Thyroid gland (tissue), 4 donors: ENCODE results near the gene TLE6. TPM values are rescaled to one million over a fixed set of nuclear protein-coding genes. Genes with fewer than 3 reads are reported as not detected.
"Not testable (repeated sequence)": the region's sequence is repeated elsewhere in the genome, so short reads cannot be mapped to it uniquely, and the experiment has no call there.

Experiments used
- DNase-seq, 2 donors: peaks; one replicate each; pipeline ENCODE4 v3.0.0-alpha.2; 2019
- H3K27ac ChIP-seq, 3 donors: fragments of 200-600 bp; sonication (generic); 1 replicate in 2 of 3; 2 replicates in 1 of 3; pipeline ENCODE4 v1.5.1; 2016 to 2019; ENCODE audit warnings: mild to moderate bottlenecking in 1 of 3, moderate library complexity in 1 of 3
- H3K27me3 ChIP-seq: fragments of 200-600 bp; sonication (generic); one replicate; pipeline ENCODE4 v1.5.1; 2019
- H3K36me3 ChIP-seq, 2 donors: fragments of 200-600 bp; sonication (generic); one replicate each; pipeline ENCODE4 v1.5.1; 2016 to 2019
- H3K4me1 ChIP-seq, 2 donors: fragments of 200-600 bp; sonication (generic); one replicate each; pipeline ENCODE4 v1.5.1; 2017 to 2019
- H3K4me3 ChIP-seq, 3 donors: fragments of 200-600 bp; sonication (generic); replicated peaks in 1 of 3; 1 replicate in 2 of 3; 2 replicates in 1 of 3; pipeline ENCODE4 v1.5.1; 2016; ENCODE audit warnings: mild to moderate bottlenecking in 1 of 3
- H3K9me3 ChIP-seq: fragments of 200-600 bp; sonication (generic); one replicate; pipeline ENCODE4 v1.5.1; 2017
- POLR2A ChIP-seq, 2 donors: fragments of 450-650 bp; IDR thresholded peaks; one replicate each; pipeline ENCODE4 v1.6.1; 2017; ENCODE audit warnings: antibody characterized with exemption in 2 of 2, mild to moderate bottlenecking in 2 of 2, moderate library complexity in 1 of 2
- WGBS, 2 donors: methylation state at CpG; one replicate each; pipeline ENCODE4 v1.1.5; 2017; 5-methylcytosine and 5-hydroxymethylcytosine counted together
- intact Hi-C: fragments of 100-400 bp; cut with DNase I; formaldehyde crosslinking; loops from one replicate; pipeline ENCODE4 v1.15.1; 2023
- total RNA-seq, 4 donors: library from RNA; depleted of rRNA; stranded (reverse); fragments of >200 nt; gene quantifications; one replicate each; pipeline ENCODE4 v1.2.3, GENCODE V29; 2016
- TF ChIP-seq, protein P1 (sequence below), 6 experiments: fragments of 200-600 bp in 3 of 6; fragments of 450-650 bp in 3 of 6; sonication (generic) in 3 of 6; IDR thresholded peaks; one replicate each; pipeline ENCODE4 v1.5.1; 2016 to 2019; ENCODE audit warnings: antibody characterized with exemption in 6 of 6, mild to moderate bottlenecking in 2 of 6, inconsistent platforms in 1 of 6, moderate library complexity in 1 of 6

TLE6 gene
- total RNA-seq, 4 donors from 2014 or later, result 2.4 to 20.7 (median 11.6) TPM

DNA sequence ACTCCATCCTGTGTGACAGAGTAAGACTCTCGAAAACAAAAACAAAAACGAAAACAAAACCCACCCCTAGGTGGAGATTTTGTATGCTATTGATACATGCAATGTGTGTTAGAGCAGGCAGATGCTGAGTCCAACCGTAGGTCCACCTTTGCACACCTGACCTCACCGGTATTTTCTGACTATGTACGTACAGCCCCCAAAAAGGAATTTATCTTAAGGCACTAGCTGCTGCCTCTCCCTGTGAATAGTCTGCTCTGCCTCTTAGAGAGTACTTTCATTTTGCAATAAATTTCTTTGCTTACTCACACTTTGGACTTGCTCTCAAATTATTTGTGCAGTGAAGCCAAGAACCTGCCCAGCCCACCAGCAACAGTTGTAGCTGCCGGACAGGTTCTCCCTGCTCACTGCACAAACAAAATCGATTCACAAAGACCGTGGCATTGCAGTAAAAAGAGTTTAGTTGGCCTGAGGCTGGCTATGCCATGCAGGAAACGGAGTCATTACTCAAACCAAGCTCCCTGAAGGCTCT lies 24.3 kb upstream of the TLE6 start:
- Histone ChIP-seq H3K4me1 (peaks cover 20 to 35% of the 10 kb centered on the region in 2 donors), H3K36me3 (no peaks in the 10 kb centered on the region), H3K27me3 (no peaks in the 10 kb centered on the region), H3K27ac (peak overlapping the region; percentile 91 to 98 (median 96)), H3K4me3 (peak overlapping the region in 1 of 3 donors; percentile 5), H3K9me3 (no peaks in the 10 kb centered on the region)
- TF ChIP-seq, protein P1, sequence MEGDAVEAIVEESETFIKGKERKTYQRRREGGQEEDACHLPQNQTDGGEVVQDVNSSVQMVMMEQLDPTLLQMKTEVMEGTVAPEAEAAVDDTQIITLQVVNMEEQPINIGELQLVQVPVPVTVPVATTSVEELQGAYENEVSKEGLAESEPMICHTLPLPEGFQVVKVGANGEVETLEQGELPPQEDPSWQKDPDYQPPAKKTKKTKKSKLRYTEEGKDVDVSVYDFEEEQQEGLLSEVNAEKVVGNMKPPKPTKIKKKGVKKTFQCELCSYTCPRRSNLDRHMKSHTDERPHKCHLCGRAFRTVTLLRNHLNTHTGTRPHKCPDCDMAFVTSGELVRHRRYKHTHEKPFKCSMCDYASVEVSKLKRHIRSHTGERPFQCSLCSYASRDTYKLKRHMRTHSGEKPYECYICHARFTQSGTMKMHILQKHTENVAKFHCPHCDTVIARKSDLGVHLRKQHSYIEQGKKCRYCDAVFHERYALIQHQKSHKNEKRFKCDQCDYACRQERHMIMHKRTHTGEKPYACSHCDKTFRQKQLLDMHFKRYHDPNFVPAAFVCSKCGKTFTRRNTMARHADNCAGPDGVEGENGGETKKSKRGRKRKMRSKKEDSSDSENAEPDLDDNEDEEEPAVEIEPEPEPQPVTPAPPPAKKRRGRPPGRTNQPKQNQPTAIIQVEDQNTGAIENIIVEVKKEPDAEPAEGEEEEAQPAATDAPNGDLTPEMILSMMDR (IDR thresholded peaks at IDR 0.05), result peak in 3 of 6 experiments; percentile 16 to 34 (median 31)
- peak in 1 of 2 donors; percentile 65 for TF ChIP-seq POLR2A (IDR thresholded peaks at IDR 0.05)
- peak; percentile 91 for DNase-seq
- intact Hi-C loops, result loop anchor here (5.0 to 10.0 kb wide), 2 partner anchors 154 to 212 kb away; no protein-coding TSS in a partner anchor
- 22 to 26% methylated on average over 9 of the region's 9 CpGs for WGBS, 2 donors

DNA sequence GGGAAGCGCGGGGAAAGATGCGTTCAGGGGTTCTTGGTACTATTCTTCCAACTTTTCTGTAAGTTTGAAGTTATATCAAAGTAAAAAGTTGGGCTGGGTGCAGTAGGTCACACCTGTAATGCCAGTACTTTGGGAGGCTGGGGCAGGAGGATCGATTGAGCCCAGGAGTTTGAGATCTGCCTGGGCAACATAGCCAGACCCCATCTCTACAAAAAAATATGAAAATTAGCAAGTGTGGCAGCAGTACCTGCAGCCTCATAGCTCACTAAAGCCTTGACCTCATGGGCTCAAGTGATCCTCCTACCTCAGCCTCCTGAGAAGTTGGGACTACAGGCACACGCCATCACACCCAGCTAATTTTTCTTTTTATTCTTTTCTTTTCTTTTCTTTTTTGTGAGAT lies 20.2 kb upstream of the TLE6 start:
- Histone ChIP-seq H3K27ac (no peak overlapping the region), H3K36me3 (no peaks in the 10 kb centered on the region), H3K9me3 (no peaks in the 10 kb centered on the region), H3K4me3 (no peak overlapping the region), H3K27me3 (no peaks in the 10 kb centered on the region), H3K4me1 (peaks cover 13 to 15% of the 10 kb centered on the region in 2 donors)
- intact Hi-C loops, result loop anchor here (10.0 kb wide), 1 partner anchor 208 kb away; no protein-coding TSS in a partner anchor
- 93% methylated on average over 5 of the region's 5 CpGs for WGBS, 2 donors
- DNase-seq, result no peak
- TF ChIP-seq, protein P1 (IDR thresholded peaks at IDR 0.05), result no peak

DNA sequence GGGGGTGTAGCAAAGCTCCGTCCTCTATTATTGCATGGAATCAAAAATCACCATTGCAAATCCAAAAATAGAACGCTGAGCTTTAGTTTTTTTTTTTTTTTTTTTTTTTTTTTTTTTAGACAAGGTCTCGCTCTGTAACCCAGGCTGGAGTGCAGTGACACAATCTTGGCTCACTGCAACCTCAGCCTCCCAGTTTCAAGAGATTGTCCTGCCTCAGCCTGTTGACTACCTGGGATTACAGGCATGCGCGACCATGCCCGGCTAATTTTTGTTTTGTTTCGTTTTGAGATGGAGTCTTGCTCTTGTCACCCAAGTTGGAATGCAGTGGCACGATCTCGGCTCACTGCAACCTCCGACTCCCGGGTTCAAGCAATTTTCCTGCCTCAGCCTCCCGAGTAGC lies 17.2 kb upstream of the TLE6 start:
- Histone ChIP-seq H3K9me3 (no peaks in the 10 kb centered on the region), H3K4me3 (no peak overlapping the region), H3K27ac (no peak overlapping the region), H3K4me1 (no peaks in the 10 kb centered on the region), H3K36me3 (no peaks in the 10 kb centered on the region), H3K27me3 (no peaks in the 10 kb centered on the region)
- intact Hi-C loops, result no loop called here
- no peak for TF ChIP-seq POLR2A (IDR thresholded peaks at IDR 0.05)
- TF ChIP-seq, protein P1 (IDR thresholded peaks at IDR 0.05), result no peak
- WGBS, 2 donors, result 64 to 73% methylated on average over 12 of the region's 12 CpGs
- peak; percentile 51 to 54 for DNase-seq

DNA sequence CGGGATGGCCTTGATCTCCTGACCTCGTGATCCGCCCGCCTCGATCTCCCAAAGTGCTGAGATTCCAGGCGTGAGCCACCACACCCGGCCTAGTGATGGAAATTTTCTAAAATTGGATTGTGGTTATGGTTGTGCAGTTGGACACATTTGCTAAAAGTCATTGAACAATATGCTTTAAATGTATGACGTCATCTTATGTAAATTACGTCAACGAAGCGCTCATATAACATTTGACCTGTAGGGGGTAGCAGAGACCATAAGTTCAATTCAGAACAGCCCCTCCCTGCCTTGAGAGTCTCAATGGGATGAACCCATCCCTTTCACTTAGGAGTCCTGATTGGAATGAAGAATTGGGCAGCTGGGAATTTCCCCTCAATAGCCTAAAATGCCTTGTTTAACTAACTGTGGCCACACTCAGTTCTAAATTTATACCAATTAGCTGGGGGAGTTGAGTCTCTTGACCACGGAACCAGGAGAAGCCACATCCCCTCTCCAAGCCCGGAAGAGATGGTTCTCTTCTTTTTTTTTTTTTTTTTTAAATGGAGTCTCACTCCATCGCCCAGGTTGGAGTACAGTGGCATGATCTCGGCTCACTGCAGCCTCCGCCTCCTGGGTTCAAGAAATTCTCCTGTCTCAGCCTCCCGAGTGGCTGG lies 15.2 kb upstream of the TLE6 start:
- Histone ChIP-seq H3K9me3 (no peaks in the 10 kb centered on the region), H3K4me3 (no peak overlapping the region), H3K4me1 (no peaks in the 10 kb centered on the region), H3K27ac (no peak overlapping the region), H3K27me3 (no peaks in the 10 kb centered on the region), H3K36me3 (no peaks in the 10 kb centered on the region)
- peak; percentile 33 to 49 for DNase-seq
- intact Hi-C loops, result no loop called here
- 35 to 43% methylated on average over 17 of the region's 17 CpGs for WGBS, 2 donors
- TF ChIP-seq, protein P1 (IDR thresholded peaks at IDR 0.05), result peak; percentile 34 to 99 (median 82)
- no peak for TF ChIP-seq POLR2A (IDR thresholded peaks at IDR 0.05)

DNA sequence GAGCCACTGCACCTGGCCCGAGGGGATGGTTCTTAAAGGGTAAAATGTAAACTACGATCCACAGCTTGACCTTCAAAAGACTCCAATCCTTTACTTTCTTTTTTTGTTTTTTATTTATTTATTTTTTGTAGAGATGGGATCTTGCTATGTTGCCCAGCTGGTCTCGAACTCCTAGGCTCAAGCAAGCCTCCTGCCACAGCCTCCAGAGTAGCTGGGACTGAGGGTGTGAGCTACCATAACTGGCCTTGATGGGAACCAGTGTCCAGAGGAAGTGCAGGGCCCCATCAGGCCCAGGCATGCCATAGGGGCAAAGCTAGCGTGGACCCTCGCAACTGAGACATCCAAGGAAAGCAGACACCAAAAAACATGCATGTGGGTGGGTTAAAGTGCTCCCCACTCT lies 14.2 kb upstream of the TLE6 start:
- H3K36me3 ChIP-seq, result no peaks in the 10 kb centered on the region
- intact Hi-C loops, result no loop called here
- H3K9me3 ChIP-seq, result no peaks in the 10 kb centered on the region
- no peaks in the 10 kb centered on the region for H3K27me3 ChIP-seq
- no peak overlapping the region for H3K4me3 ChIP-seq
- peaks cover 0 to under 1% of the 10 kb centered on the region in 2 donors for H3K4me1 ChIP-seq
- TF ChIP-seq POLR2A (IDR thresholded peaks at IDR 0.05), result no peak
- TF ChIP-seq, protein P1 (IDR thresholded peaks at IDR 0.05), result no peak
- WGBS, 2 donors, result 94% methylated on average over 5 of the region's 5 CpGs
- DNase-seq, result no peak
- H3K27ac ChIP-seq, result no peak overlapping the region

DNA sequence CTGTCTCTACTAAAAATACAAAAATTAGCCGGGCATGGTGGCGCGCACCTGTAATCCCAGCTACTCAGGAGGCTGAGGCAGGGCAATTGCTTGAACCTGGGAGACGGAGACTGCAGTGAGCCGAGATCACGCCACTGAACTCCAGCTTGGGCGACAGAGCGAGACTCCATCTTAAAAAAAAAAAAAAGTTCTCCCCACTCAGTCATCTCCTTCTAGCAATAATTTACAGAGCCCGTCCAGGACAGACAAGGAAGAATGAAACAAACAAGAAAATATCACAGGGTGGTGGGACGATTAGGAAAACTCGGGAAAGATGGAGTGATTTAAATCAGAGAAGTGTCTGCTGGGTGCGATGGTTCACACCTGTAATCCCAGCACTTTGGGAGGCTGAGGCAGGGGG lies 13.7 kb upstream of the TLE6 start:
- WGBS, 2 donors, result 88 to 90% methylated on average over 12 of the region's 12 CpGs
- H3K9me3 ChIP-seq, H3K4me1 ChIP-seq, H3K4me3 ChIP-seq, intact Hi-C loops, H3K27me3 ChIP-seq, H3K36me3 ChIP-seq, DNase-seq, H3K27ac ChIP-seq: not testable (repeated sequence)
